ENCODE measurements around the gene OCA2.

The OCA2 gene

DNA sequence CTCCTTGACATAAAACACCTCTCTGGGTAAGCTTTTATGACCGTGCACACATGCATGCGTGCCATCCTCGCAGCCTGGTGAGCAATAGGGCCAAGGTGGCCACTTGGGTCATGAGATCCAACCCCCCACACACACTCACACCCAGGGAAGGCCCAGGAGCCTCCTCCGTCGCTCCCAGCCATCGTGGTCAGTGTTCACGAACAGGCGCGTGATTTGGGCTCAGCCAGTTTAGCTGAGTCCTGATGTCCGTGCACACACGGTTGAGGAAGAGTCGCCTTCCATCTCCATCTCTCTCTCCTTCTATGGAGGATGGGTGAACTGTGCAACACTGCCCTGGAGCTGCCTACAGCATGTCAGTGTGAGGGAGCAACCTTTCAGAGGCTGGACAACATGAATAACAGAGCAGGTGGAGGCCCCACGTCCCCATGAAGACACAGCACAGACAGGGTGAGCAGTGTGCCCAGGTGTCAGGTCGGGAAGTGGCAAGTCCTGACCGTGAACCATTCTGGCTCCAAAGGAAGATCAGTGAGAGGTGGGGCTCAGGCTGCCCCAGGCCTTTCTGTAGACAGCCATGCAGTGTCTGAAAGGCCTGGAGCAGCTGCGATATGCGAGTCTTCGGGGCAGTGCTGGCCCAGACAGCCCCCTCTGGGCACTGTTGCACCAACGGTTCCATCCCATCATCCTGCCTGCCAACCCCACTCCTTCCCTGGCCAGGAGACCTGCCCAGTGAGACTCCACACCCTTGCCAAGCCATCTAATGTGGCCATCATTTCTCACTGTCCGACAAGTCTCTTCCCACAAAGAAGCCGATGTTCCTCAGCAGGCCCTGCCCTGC is 253.4 kb downstream of the OCA2 start:
- H3K9ac ChIP-seq (ENCODE audit: low read depth in 1 of 2, low read length in 2 of 2), result no peak overlapping the region
- no peaks in the 10 kb centered on the region for H3K4me1 ChIP-seq (ENCODE audit: control insufficient read depth in 1 of 2, insufficient read depth in 2 of 2, low read length in 2 of 2)
- H3K27ac ChIP-seq (ENCODE audit: low read depth, low read length), result no peak overlapping the region
- H3K4me3 ChIP-seq (ENCODE audit: low read depth in 1 of 2, low read length in 2 of 2), result no peak overlapping the region
- peaks cover 27 to 42% of the 10 kb centered on the region in 2 donors for H3K9me3 ChIP-seq (ENCODE audit: control insufficient read depth in 1 of 2, low read length in 2 of 2)
- no peaks in the 10 kb centered on the region for H3K27me3 ChIP-seq (ENCODE audit: control insufficient read depth in 1 of 2, insufficient read depth in 2 of 2, low read length in 2 of 2)
- no peaks in the 10 kb centered on the region for H3K36me3 ChIP-seq (ENCODE audit: control insufficient read depth in 1 of 2, insufficient read depth in 2 of 2, low read length in 2 of 2)

DNA sequence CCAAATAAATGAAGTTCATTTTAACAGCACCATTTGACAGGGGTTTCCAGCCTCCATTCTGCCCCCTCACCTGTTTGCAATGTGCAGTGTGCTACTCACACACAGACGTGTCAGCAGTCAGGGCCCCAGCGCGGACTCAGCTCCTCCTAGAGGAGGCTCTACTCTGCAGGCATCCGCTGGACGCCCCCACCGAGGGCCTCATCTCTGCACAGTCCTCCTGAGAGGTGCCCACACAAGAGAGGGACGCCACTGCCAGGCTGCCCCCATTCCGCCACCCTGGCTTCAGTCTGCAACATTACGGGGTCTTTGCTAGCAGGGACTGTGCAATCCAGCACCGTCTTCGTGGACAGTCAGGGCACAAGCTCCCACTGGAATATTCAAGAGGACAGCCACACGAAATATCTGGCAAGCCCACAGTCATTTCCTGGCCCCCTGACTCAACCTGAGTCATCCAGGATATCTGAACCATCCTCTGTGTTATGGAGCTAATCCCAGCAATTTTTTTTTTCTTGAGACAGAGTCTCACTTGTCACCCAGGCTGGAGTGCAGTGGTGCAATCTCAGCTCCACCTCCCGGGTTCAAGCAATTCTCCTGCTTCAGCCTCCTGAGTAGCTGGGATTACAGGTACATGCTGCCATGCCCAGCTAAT is 255.0 kb downstream of the OCA2 start:
- peaks cover 19 to 34% of the 10 kb centered on the region in 2 donors for H3K9me3 ChIP-seq (ENCODE audit: control insufficient read depth in 1 of 2, low read length in 2 of 2)
- no peaks in the 10 kb centered on the region for H3K36me3 ChIP-seq (ENCODE audit: control insufficient read depth in 1 of 2, insufficient read depth in 2 of 2, low read length in 2 of 2)
- H3K4me1 ChIP-seq (ENCODE audit: control insufficient read depth in 1 of 2, insufficient read depth in 2 of 2, low read length in 2 of 2), result no peaks in the 10 kb centered on the region
- no peak overlapping the region for H3K27ac ChIP-seq (ENCODE audit: low read depth, low read length)
- H3K9ac ChIP-seq (ENCODE audit: low read depth in 1 of 2, low read length in 2 of 2), result no peak overlapping the region
- no peak overlapping the region for H3K4me3 ChIP-seq (ENCODE audit: low read depth in 1 of 2, low read length in 2 of 2)
- H3K27me3 ChIP-seq (ENCODE audit: control insufficient read depth in 1 of 2, insufficient read depth in 2 of 2, low read length in 2 of 2), result no peaks in the 10 kb centered on the region

- peaks cover 10 to 24% of the 10 kb centered on the region in 2 donors for H3K9me3 ChIP-seq (ENCODE audit: control insufficient read depth in 1 of 2, low read length in 2 of 2)
- H3K4me1 ChIP-seq (ENCODE audit: control insufficient read depth in 1 of 2, insufficient read depth in 2 of 2, low read length in 2 of 2), result no peaks in the 10 kb centered on the region
- H3K36me3 ChIP-seq (ENCODE audit: control insufficient read depth in 1 of 2, insufficient read depth in 2 of 2, low read length in 2 of 2), result no peaks in the 10 kb centered on the region
- no peak overlapping the region for H3K9ac ChIP-seq (ENCODE audit: low read depth in 1 of 2, low read length in 2 of 2)
- H3K27ac ChIP-seq (ENCODE audit: low read depth, low read length), result no peak overlapping the region
- no peak overlapping the region for H3K4me3 ChIP-seq (ENCODE audit: low read depth in 1 of 2, low read length in 2 of 2)
- H3K27me3 ChIP-seq (ENCODE audit: control insufficient read depth in 1 of 2, insufficient read depth in 2 of 2, low read length in 2 of 2), result no peaks in the 10 kb centered on the region
These were observed 256.0 kb downstream of the OCA2 start for GRCh38 chr15:27843146-27843545.

DNA sequence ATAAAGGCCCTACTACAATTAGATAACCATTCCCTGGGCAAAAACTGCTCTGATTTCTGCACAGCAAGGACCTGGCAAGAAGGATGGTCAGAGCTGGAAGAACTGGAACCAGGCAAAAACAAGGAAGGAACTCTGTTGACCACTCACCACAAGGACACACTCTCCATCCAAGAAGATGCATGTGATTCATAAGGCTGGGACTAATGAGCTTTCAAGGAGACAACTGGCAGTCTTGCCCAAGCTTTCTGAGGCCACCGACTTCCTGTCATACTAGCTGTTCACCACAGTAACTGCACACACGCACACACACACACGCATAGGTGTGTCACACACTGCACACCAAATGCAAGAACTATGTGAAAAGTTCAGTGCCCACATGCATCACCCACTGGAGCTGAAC is 256.6 kb downstream of the OCA2 start:
- Histone ChIP-seq H3K27ac (ENCODE audit: low read depth, low read length) (no peak overlapping the region), H3K27me3 (ENCODE audit: control insufficient read depth in 1 of 2, insufficient read depth in 2 of 2, low read length in 2 of 2) (no peaks in the 10 kb centered on the region), H3K36me3 (ENCODE audit: control insufficient read depth in 1 of 2, insufficient read depth in 2 of 2, low read length in 2 of 2) (no peaks in the 10 kb centered on the region), H3K9me3 (ENCODE audit: control insufficient read depth in 1 of 2, low read length in 2 of 2) (peaks cover 4 to 20% of the 10 kb centered on the region in 2 donors), H3K9ac (ENCODE audit: low read depth in 1 of 2, low read length in 2 of 2) (no peak overlapping the region), H3K4me1 (ENCODE audit: control insufficient read depth in 1 of 2, insufficient read depth in 2 of 2, low read length in 2 of 2) (no peaks in the 10 kb centered on the region), H3K4me3 (ENCODE audit: low read depth in 1 of 2, low read length in 2 of 2) (no peak overlapping the region)

DNA sequence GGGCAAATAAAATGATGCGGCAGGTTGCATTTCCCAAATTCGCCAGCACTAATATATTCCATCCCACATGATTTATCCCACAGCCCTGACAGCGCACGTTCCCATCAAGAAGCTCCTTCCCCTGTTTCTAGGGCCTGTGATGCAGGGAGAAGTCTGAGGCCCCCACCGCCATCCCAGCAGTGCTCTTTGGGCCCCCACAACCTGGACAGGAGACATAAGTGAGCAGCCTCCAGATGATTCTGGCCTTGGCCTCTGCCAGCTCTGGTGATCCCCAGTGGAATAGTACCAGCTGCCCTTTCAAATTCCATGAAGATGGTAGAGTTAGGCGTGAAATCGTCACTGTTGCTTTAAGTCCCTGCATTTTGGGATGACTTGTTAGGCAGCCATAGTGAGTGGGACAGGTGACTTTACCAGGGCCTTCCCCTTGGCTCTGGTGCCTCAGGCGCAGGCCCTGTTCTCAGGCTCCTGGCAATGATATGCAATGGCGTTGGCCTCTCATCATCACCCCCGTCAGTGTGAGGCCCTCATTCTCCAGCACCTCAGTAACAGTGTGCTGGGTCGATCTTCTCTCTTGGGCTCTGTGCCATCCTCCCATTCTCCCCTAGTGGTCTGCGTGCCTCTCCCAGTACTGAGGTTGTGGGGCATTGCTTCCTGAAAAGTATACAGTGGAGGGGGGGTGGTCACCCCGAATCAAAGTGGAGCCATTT is 263.7 kb downstream of the OCA2 start:
- H3K4me1 ChIP-seq (ENCODE audit: control insufficient read depth in 1 of 2, insufficient read depth in 2 of 2, low read length in 2 of 2), result no peaks in the 10 kb centered on the region
- no peak overlapping the region for H3K4me3 ChIP-seq (ENCODE audit: low read depth in 1 of 2, low read length in 2 of 2)
- H3K36me3 ChIP-seq (ENCODE audit: control insufficient read depth in 1 of 2, insufficient read depth in 2 of 2, low read length in 2 of 2), result no peaks in the 10 kb centered on the region
- no peaks in the 10 kb centered on the region for H3K27me3 ChIP-seq (ENCODE audit: control insufficient read depth in 1 of 2, insufficient read depth in 2 of 2, low read length in 2 of 2)
- H3K27ac ChIP-seq (ENCODE audit: low read depth, low read length), result no peak overlapping the region
- no peak overlapping the region for H3K9ac ChIP-seq (ENCODE audit: low read depth in 1 of 2, low read length in 2 of 2)
- H3K9me3 ChIP-seq (ENCODE audit: control insufficient read depth in 1 of 2, low read length in 2 of 2), result peaks cover 5 to 28% of the 10 kb centered on the region in 2 donors

- Histone ChIP-seq H3K36me3 (ENCODE audit: control insufficient read depth in 1 of 2, insufficient read depth in 2 of 2, low read length in 2 of 2) (no peaks in the 10 kb centered on the region), H3K4me1 (ENCODE audit: control insufficient read depth in 1 of 2, insufficient read depth in 2 of 2, low read length in 2 of 2) (no peaks in the 10 kb centered on the region), H3K9ac (ENCODE audit: low read depth in 1 of 2, low read length in 2 of 2) (no peak overlapping the region), H3K4me3 (ENCODE audit: low read depth in 1 of 2, low read length in 2 of 2) (no peak overlapping the region), H3K27me3 (ENCODE audit: control insufficient read depth in 1 of 2, insufficient read depth in 2 of 2, low read length in 2 of 2) (no peaks in the 10 kb centered on the region), H3K9me3 (ENCODE audit: control insufficient read depth in 1 of 2, low read length in 2 of 2) (peaks cover 5 to 28% of the 10 kb centered on the region in 2 donors), H3K27ac (ENCODE audit: low read depth, low read length) (no peak overlapping the region)
These were observed 264.4 kb downstream of the OCA2 start for GRCh38 chr15:27834684-27835083.

GRCh38 chr15:27833974-27834373 is 265.1 kb downstream of the OCA2 start:
- H3K27me3 ChIP-seq (ENCODE audit: control insufficient read depth in 1 of 2, insufficient read depth in 2 of 2, low read length in 2 of 2), result no peaks in the 10 kb centered on the region
- no peak overlapping the region for H3K9ac ChIP-seq (ENCODE audit: low read depth in 1 of 2, low read length in 2 of 2)
- no peaks in the 10 kb centered on the region for H3K4me1 ChIP-seq (ENCODE audit: control insufficient read depth in 1 of 2, insufficient read depth in 2 of 2, low read length in 2 of 2)
- peaks cover 5 to 29% of the 10 kb centered on the region in 2 donors for H3K9me3 ChIP-seq (ENCODE audit: control insufficient read depth in 1 of 2, low read length in 2 of 2)
- no peak overlapping the region for H3K27ac ChIP-seq (ENCODE audit: low read depth, low read length)
- no peak overlapping the region for H3K4me3 ChIP-seq (ENCODE audit: low read depth in 1 of 2, low read length in 2 of 2)
- H3K36me3 ChIP-seq (ENCODE audit: control insufficient read depth in 1 of 2, insufficient read depth in 2 of 2, low read length in 2 of 2), result no peaks in the 10 kb centered on the region

DNA sequence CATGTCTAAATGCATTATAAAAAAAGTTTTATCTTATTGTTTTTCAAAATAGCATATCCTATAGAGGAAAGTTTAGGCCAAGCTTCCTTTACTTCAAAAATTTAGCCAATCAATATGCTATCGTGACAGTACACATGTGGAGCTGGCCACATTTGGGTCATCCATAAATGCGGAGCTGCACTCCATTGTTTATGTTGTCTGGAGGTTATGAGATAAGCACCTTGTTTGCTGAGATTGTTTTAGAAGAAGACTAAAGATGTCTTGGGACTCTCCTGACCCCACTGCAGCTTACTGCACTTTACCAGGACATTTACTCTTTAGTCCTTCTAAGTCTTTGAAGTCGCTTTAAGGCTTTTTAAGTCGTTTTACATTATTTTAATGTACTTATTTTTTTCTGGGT is 265.9 kb downstream of the OCA2 start:
- peaks cover 5 to 33% of the 10 kb centered on the region in 2 donors for H3K9me3 ChIP-seq (ENCODE audit: control insufficient read depth in 1 of 2, low read length in 2 of 2)
- H3K9ac ChIP-seq (ENCODE audit: low read depth in 1 of 2, low read length in 2 of 2), result no peak overlapping the region
- no peaks in the 10 kb centered on the region for H3K4me1 ChIP-seq (ENCODE audit: control insufficient read depth in 1 of 2, insufficient read depth in 2 of 2, low read length in 2 of 2)
- H3K27me3 ChIP-seq (ENCODE audit: control insufficient read depth in 1 of 2, insufficient read depth in 2 of 2, low read length in 2 of 2), result no peaks in the 10 kb centered on the region
- H3K36me3 ChIP-seq (ENCODE audit: control insufficient read depth in 1 of 2, insufficient read depth in 2 of 2, low read length in 2 of 2), result no peaks in the 10 kb centered on the region
- H3K4me3 ChIP-seq (ENCODE audit: low read depth in 1 of 2, low read length in 2 of 2), result no peak overlapping the region
- H3K27ac ChIP-seq (ENCODE audit: low read depth, low read length), result no peak overlapping the region

DNA sequence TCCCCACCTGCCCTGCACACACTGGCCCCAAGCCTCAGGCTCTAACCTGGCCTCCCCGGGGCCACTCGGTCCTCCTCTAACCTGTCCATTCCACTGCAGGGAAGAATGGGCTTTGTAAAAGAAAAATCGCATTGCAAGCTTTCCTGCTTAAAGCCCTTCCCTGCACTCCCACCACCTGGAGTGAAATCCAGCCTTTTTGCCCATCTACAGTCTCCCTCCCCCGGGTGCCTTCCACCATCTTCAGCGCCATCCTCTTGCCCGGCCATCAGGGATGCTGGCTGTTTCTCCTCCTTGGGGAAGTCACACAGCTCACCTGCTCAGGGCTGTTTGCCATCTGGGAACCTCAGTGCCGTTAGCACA is 266.9 kb downstream of the OCA2 start:
- Histone ChIP-seq H3K27me3 (ENCODE audit: control insufficient read depth in 1 of 2, insufficient read depth in 2 of 2, low read length in 2 of 2) (no peaks in the 10 kb centered on the region), H3K4me1 (ENCODE audit: control insufficient read depth in 1 of 2, insufficient read depth in 2 of 2, low read length in 2 of 2) (no peaks in the 10 kb centered on the region), H3K9ac (ENCODE audit: low read depth in 1 of 2, low read length in 2 of 2) (no peak overlapping the region), H3K27ac (ENCODE audit: low read depth, low read length) (no peak overlapping the region), H3K4me3 (ENCODE audit: low read depth in 1 of 2, low read length in 2 of 2) (no peak overlapping the region), H3K9me3 (ENCODE audit: control insufficient read depth in 1 of 2, low read length in 2 of 2) (peaks cover 5 to 31% of the 10 kb centered on the region in 2 donors), H3K36me3 (ENCODE audit: control insufficient read depth in 1 of 2, insufficient read depth in 2 of 2, low read length in 2 of 2) (no peaks in the 10 kb centered on the region)

Measured in duodenal mucosa (tissue), 2 donors.